Stimulated activated CD4-positive, alpha-beta T cell treated with anti-CD3 and anti-CD28 coated beads, Interleukin-4, amount 100 ng/mL, for 48 hours (primary cell): Measurements from ENCODE around the gene OR2F1.

Experiments used
- DNase-seq, 2 donors: peaks; one replicate each; pipeline ENCODE4 v3.0.0-alpha.2; 2020; ENCODE audit warnings: low read depth in 2 of 2

Gene OR2F1

GRCh38 chr7:143954544-143954943 lies at the start of gene OR2F1:
TSS of gene OR2F1 (plus strand) at chr7:143954844. CDS start at chr7:143959971, 5,127 bp downstream.
- DNase-seq: no peak

- DNase-seq: no peak
Measured at GRCh38 chr7:143905509-143905908, 49.1 kb upstream of the OR2F1 start.

GRCh38 chr7:143906151-143906550 lies 48.5 kb upstream of the OR2F1 start:
- DNase-seq: no peak

GRCh38 chr7:143906895-143907294 lies 47.7 kb upstream of the OR2F1 start:
- no peak for DNase-seq

GRCh38 chr7:143908120-143908519 lies 46.5 kb upstream of the OR2F1 start:
- no peak for DNase-seq

- no peak for DNase-seq
Measured at GRCh38 chr7:143909863-143910262, 44.8 kb upstream of the OR2F1 start.

- no peak for DNase-seq
Measured at GRCh38 chr7:143910473-143911248, 44.0 kb upstream of the OR2F1 start.

- no peak for DNase-seq
Measured at GRCh38 chr7:143913945-143914615, 40.6 kb upstream of the OR2F1 start.

GRCh38 chr7:143914938-143915652 lies 39.5 kb upstream of the OR2F1 start:
- DNase-seq: no peak

- no peak for DNase-seq
Measured at GRCh38 chr7:143924851-143925250, 29.8 kb upstream of the OR2F1 start.

GRCh38 chr7:143929224-143929920 lies 25.3 kb upstream of the OR2F1 start:
- no peak for DNase-seq

GRCh38 chr7:143931739-143932138 lies 22.9 kb upstream of the OR2F1 start:
- DNase-seq: no peak

- no peak for DNase-seq
Measured at GRCh38 chr7:143934526-143935325, 19.9 kb upstream of the OR2F1 start, which contains the start of gene OR2F2. TSS of gene OR2F2 (plus strand) at chr7:143935233. CDS start at chr7:143935233, 0 bp downstream.

- no peak for DNase-seq
Measured at GRCh38 chr7:143936087-143937009, 18.3 kb upstream of the OR2F1 start.

GRCh38 chr7:143938379-143939243 lies 16.0 kb upstream of the OR2F1 start:
- DNase-seq: no peak

GRCh38 chr7:143945423-143945822 lies 9.2 kb upstream of the OR2F1 start:
- DNase-seq: no peak

- DNase-seq: no peak
Measured at GRCh38 chr7:143947111-143947510, 7.5 kb upstream of the OR2F1 start.

- DNase-seq: no peak
Measured at GRCh38 chr7:143948733-143949132, 5.9 kb upstream of the OR2F1 start.

- DNase-seq: no peak
Measured at GRCh38 chr7:143953421-143953820, 1.2 kb upstream of the OR2F1 start.
